ENCODE data around the gene RABEP1. TPM values are rescaled to one million over a fixed set of nuclear protein-coding genes. Genes with fewer than 3 reads are reported as not detected.
A peak's percentile ranks its signal among the peaks of the same experiment; 100 is the strongest.

The RABEP1 gene
- total RNA-seq, 1 experiment from 2014 or later = 71.3 TPM

GRCh38 chr17:5413682-5414081, 131.6 kb downstream of the RABEP1 start:
- ChIA-PET POLR2A (ENCODE audit: low non-redundant PET) (interaction anchor here (0.6 kb wide), 1 partner anchor 1031 kb away, joined by 3 read pairs; the partner anchor contains the start of gene PIMREG), CTCF (no interaction called here)
- Histone ChIP-seq H3K27me3 (replicated peaks; ENCODE audit: insufficient read depth, low read depth, low read length, poor library complexity) (no peaks in the 10 kb centered on the region), H3K4me3 (ENCODE audit: low read depth, low read length, poor library complexity, severe bottlenecking) (no peak overlapping the region), H3K27ac (ENCODE audit: low read depth, low read length, poor library complexity, severe bottlenecking) (no peak overlapping the region), H3K9me3 (ENCODE audit: low read depth, low read length, poor library complexity, severe bottlenecking) (no peaks in the 10 kb centered on the region), H3K4me1 (ENCODE audit: insufficient read depth, low read length, poor library complexity, severe bottlenecking) (peaks cover 4% of the 10 kb centered on the region), H3K36me3 (ENCODE audit: insufficient read depth, low read length, poor library complexity, severe bottlenecking) (peaks cover 79% of the 10 kb centered on the region)
- no peak for TF ChIP-seq CTCF (conservative IDR thresholded peaks at IDR 0.05; ENCODE audit: low read depth, low read length)
- TF ChIP-seq EZH2 (IDR thresholded peaks at IDR 0.05; ENCODE audit: borderline replicate concordance, low read depth, low read length, poor library complexity, severe bottlenecking) = no peak
- BruUV-seq (replicated peaks) = no TSS peak
- DNase-seq (ENCODE audit: low spot score) = peak; percentile 61
- intact Hi-C loops (cut with micrococcal nuclease; ENCODE audit: unreplicated experiment) = no loop called here

GRCh38 chr17:5416901-5417300, 134.8 kb downstream of the RABEP1 start:
- CTCF ChIA-PET = no interaction called here
- peaks cover 11% of the 10 kb centered on the region for H3K4me1 ChIP-seq (ENCODE audit: insufficient read depth, low read length, poor library complexity, severe bottlenecking)
- POLR2A ChIA-PET (ENCODE audit: low non-redundant PET) = no interaction called here
- no TSS peak for BruUV-seq (replicated peaks)
- H3K9me3 ChIP-seq (ENCODE audit: low read depth, low read length, poor library complexity, severe bottlenecking) = no peaks in the 10 kb centered on the region
- no peak overlapping the region for H3K27ac ChIP-seq (ENCODE audit: low read depth, low read length, poor library complexity, severe bottlenecking)
- H3K27me3 ChIP-seq (replicated peaks; ENCODE audit: insufficient read depth, low read depth, low read length, poor library complexity) = no peaks in the 10 kb centered on the region
- no peak for DNase-seq (ENCODE audit: low spot score)
- no peak for TF ChIP-seq EZH2 (IDR thresholded peaks at IDR 0.05; ENCODE audit: borderline replicate concordance, low read depth, low read length, poor library complexity, severe bottlenecking)
- TF ChIP-seq CTCF (conservative IDR thresholded peaks at IDR 0.05; ENCODE audit: low read depth, low read length) = no peak
- intact Hi-C loops (cut with micrococcal nuclease; ENCODE audit: unreplicated experiment) = no loop called here
- peaks cover 60% of the 10 kb centered on the region for H3K36me3 ChIP-seq (ENCODE audit: insufficient read depth, low read length, poor library complexity, severe bottlenecking)
- H3K4me3 ChIP-seq (ENCODE audit: low read depth, low read length, poor library complexity, severe bottlenecking) = no peak overlapping the region

- H3K36me3 ChIP-seq (ENCODE audit: insufficient read depth, low read length, poor library complexity, severe bottlenecking) = peaks cover 58% of the 10 kb centered on the region
- TF ChIP-seq CTCF (conservative IDR thresholded peaks at IDR 0.05; ENCODE audit: low read depth, low read length) = no peak
- TF ChIP-seq EZH2 (IDR thresholded peaks at IDR 0.05; ENCODE audit: borderline replicate concordance, low read depth, low read length, poor library complexity, severe bottlenecking) = no peak
- CTCF ChIA-PET = interaction anchor here (0.8 kb wide), 1 partner anchor 20 kb away, joined by 6 read pairs; the partner anchor contains the start of gene C1QBP
- no peaks in the 10 kb centered on the region for H3K9me3 ChIP-seq (ENCODE audit: low read depth, low read length, poor library complexity, severe bottlenecking)
- H3K4me1 ChIP-seq (ENCODE audit: insufficient read depth, low read length, poor library complexity, severe bottlenecking) = peaks cover 11% of the 10 kb centered on the region
- peak overlapping the region; percentile 90 for H3K27ac ChIP-seq (ENCODE audit: low read depth, low read length, poor library complexity, severe bottlenecking)
- POLR2A ChIA-PET (ENCODE audit: low non-redundant PET) = no interaction called here
- intact Hi-C loops (cut with micrococcal nuclease; ENCODE audit: unreplicated experiment) = no loop called here
- H3K4me3 ChIP-seq (ENCODE audit: low read depth, low read length, poor library complexity, severe bottlenecking) = peak overlapping the region; percentile 88
- H3K27me3 ChIP-seq (replicated peaks; ENCODE audit: insufficient read depth, low read depth, low read length, poor library complexity) = no peaks in the 10 kb centered on the region
- BruUV-seq (replicated peaks) = TSS peak; percentile 82
- DNase-seq (ENCODE audit: low spot score) = peak; percentile 50
Observed at GRCh38 chr17:5418858-5419355, 136.8 kb downstream of the RABEP1 start.

Data from A673 (cell line).